Activated T-helper 1 cell treated with anti-CD3 and anti-CD28 coated beads, Interleukin-12 subunit alpha, Interleukin-12 subunit beta, Interleukin-2, Interleukin-4 antibody, amounts not matched to agents 30 ng/mL and 10 ng/mL and 1 ng/mL, durations not matched to agents 14 hours and 24 hours and 36 hours (primary cell): ENCODE results near the gene ORC4. TPM values are rescaled to one million over a fixed set of nuclear protein-coding genes. Genes with fewer than 3 reads are reported as not detected.
"Not testable (repeated sequence)": the region's sequence is repeated elsewhere in the genome, so short reads cannot be mapped to it uniquely, and the experiment has no call there.

ENCODE experiments used
- DNase-seq: peaks from one replicate; pipeline ENCODE4 v3.0.0; 2021; ENCODE audit warnings: low spot score
- H3K27ac Mint-ChIP-seq: one replicate; pipeline ENCODE4 v1.8.0; 2021; ENCODE audit warnings: mild to moderate bottlenecking, mixed read lengths
- H3K27me3 Mint-ChIP-seq: one replicate; pipeline ENCODE4 v1.8.0; 2022; ENCODE audit warnings: mild to moderate bottlenecking, moderate library complexity, mixed read lengths; ENCODE audit not compliant: insufficient read depth
- H3K36me3 Mint-ChIP-seq: one replicate; pipeline ENCODE4 v1.8.0; 2021; ENCODE audit warnings: low read depth, mixed read lengths
- H3K4me1 Mint-ChIP-seq: one replicate; pipeline ENCODE4 v1.8.0; 2021; ENCODE audit warnings: low read depth, mixed read lengths
- H3K4me3 Mint-ChIP-seq: one replicate; pipeline ENCODE4 v1.8.0; 2021; ENCODE audit warnings: mild to moderate bottlenecking, moderate library complexity, mixed read lengths
- H3K9me3 Mint-ChIP-seq: one replicate; pipeline ENCODE4 v1.8.0; 2021; ENCODE audit warnings: mixed read lengths
- intact Hi-C: fragments of 100-400 bp; cut with micrococcal nuclease; formaldehyde crosslinking; loops from one replicate; pipeline ENCODE4 v1.15.1; 2024
- total RNA-seq: library from RNA; stranded (reverse); gene quantifications from 2 replicates; pipeline ENCODE4 v1.2.3, GENCODE V29; 2022

The ORC4 gene
- total RNA-seq, 1 donor from 2014 or later = 29.2 TPM

- Mint-ChIP-seq H3K27ac (no peak overlapping the region), H3K36me3 (peaks cover 19% of the 10 kb centered on the region), H3K4me1 (no peaks in the 10 kb centered on the region), H3K27me3 (no peaks in the 10 kb centered on the region), H3K4me3 (no peak overlapping the region), H3K9me3 (peaks cover 47% of the 10 kb centered on the region)
- no peak for DNase-seq
- intact Hi-C loops = no loop called here
Observed at GRCh38 chr2:148006249-148007007, 14.1 kb downstream of the ORC4 start.

- H3K27ac Mint-ChIP-seq, H3K4me1 Mint-ChIP-seq, H3K4me3 Mint-ChIP-seq, H3K27me3 Mint-ChIP-seq, DNase-seq, intact Hi-C loops: not testable (repeated sequence)
- peaks cover 30% of the 10 kb centered on the region for H3K9me3 Mint-ChIP-seq
- H3K36me3 Mint-ChIP-seq = peaks cover 15% of the 10 kb centered on the region
Observed at GRCh38 chr2:148002420-148002819, 18.1 kb downstream of the ORC4 start.

GRCh38 chr2:148000095-148000494 is 20.4 kb downstream of the ORC4 start:
- H3K4me3 Mint-ChIP-seq = no peak overlapping the region
- intact Hi-C loops = no loop called here
- H3K4me1 Mint-ChIP-seq = peaks cover 8% of the 10 kb centered on the region
- DNase-seq = no peak
- H3K27me3 Mint-ChIP-seq = no peaks in the 10 kb centered on the region
- peaks cover 39% of the 10 kb centered on the region for H3K9me3 Mint-ChIP-seq
- peaks cover 24% of the 10 kb centered on the region for H3K36me3 Mint-ChIP-seq
- H3K27ac Mint-ChIP-seq = no peak overlapping the region

- no peaks in the 10 kb centered on the region for H3K27me3 Mint-ChIP-seq
- peaks cover 8% of the 10 kb centered on the region for H3K4me1 Mint-ChIP-seq
- intact Hi-C loops = no loop called here
- peaks cover 24% of the 10 kb centered on the region for H3K36me3 Mint-ChIP-seq
- DNase-seq = no peak
- no peak overlapping the region for H3K4me3 Mint-ChIP-seq
- no peak overlapping the region for H3K27ac Mint-ChIP-seq
- peaks cover 33% of the 10 kb centered on the region for H3K9me3 Mint-ChIP-seq
Observed at GRCh38 chr2:147999126-147999525, 21.4 kb downstream of the ORC4 start.

- Mint-ChIP-seq H3K4me3 (no peak overlapping the region), H3K4me1 (peaks cover 8% of the 10 kb centered on the region), H3K27ac (no peak overlapping the region), H3K9me3 (peaks cover 24% of the 10 kb centered on the region), H3K36me3 (peaks cover 22% of the 10 kb centered on the region), H3K27me3 (no peaks in the 10 kb centered on the region)
- no peak for DNase-seq
- intact Hi-C loops = no loop called here
Observed at GRCh38 chr2:147998203-147998602, 22.3 kb downstream of the ORC4 start.

GRCh38 chr2:147996828-147997227 is 23.7 kb downstream of the ORC4 start:
- no peak overlapping the region for H3K27ac Mint-ChIP-seq
- peaks cover 14% of the 10 kb centered on the region for H3K4me1 Mint-ChIP-seq
- intact Hi-C loops = no loop called here
- peaks cover 14% of the 10 kb centered on the region for H3K36me3 Mint-ChIP-seq
- H3K27me3 Mint-ChIP-seq = no peaks in the 10 kb centered on the region
- no peak overlapping the region for H3K4me3 Mint-ChIP-seq
- peaks cover 12% of the 10 kb centered on the region for H3K9me3 Mint-ChIP-seq
- DNase-seq = no peak

- H3K4me3 Mint-ChIP-seq, H3K36me3 Mint-ChIP-seq, intact Hi-C loops, H3K9me3 Mint-ChIP-seq, DNase-seq, H3K27me3 Mint-ChIP-seq, H3K27ac Mint-ChIP-seq: not testable (repeated sequence)
- H3K4me1 Mint-ChIP-seq = peaks cover 14% of the 10 kb centered on the region
Observed at GRCh38 chr2:147994965-147995364, 25.6 kb downstream of the ORC4 start.

GRCh38 chr2:147989809-147990403 is 30.6 kb downstream of the ORC4 start:
- no peak overlapping the region for H3K27ac Mint-ChIP-seq
- H3K27me3 Mint-ChIP-seq = no peaks in the 10 kb centered on the region
- H3K36me3 Mint-ChIP-seq = no peaks in the 10 kb centered on the region
- no peak for DNase-seq
- intact Hi-C loops = loop anchor here (1.0 kb wide), 4 partner anchors 211 to 1000 kb away; no protein-coding TSS in a partner anchor
- H3K9me3 Mint-ChIP-seq = no peaks in the 10 kb centered on the region
- H3K4me3 Mint-ChIP-seq = no peak overlapping the region
- H3K4me1 Mint-ChIP-seq = peaks cover 6% of the 10 kb centered on the region

- no peaks in the 10 kb centered on the region for H3K9me3 Mint-ChIP-seq
- H3K36me3 Mint-ChIP-seq = no peaks in the 10 kb centered on the region
- no peak for DNase-seq
- peaks cover 6% of the 10 kb centered on the region for H3K4me1 Mint-ChIP-seq
- H3K27ac Mint-ChIP-seq = no peak overlapping the region
- H3K27me3 Mint-ChIP-seq = no peaks in the 10 kb centered on the region
- intact Hi-C loops = loop anchor here (1.0 kb wide), 2 partner anchors 212 to 1001 kb away; no protein-coding TSS in a partner anchor
- no peak overlapping the region for H3K4me3 Mint-ChIP-seq
Observed at GRCh38 chr2:147989102-147989501, 31.4 kb downstream of the ORC4 start.

- no peaks in the 10 kb centered on the region for H3K27me3 Mint-ChIP-seq
- H3K4me1 Mint-ChIP-seq = peaks cover 13% of the 10 kb centered on the region
- peaks cover 4% of the 10 kb centered on the region for H3K36me3 Mint-ChIP-seq
- no peak overlapping the region for H3K27ac Mint-ChIP-seq
- no peaks in the 10 kb centered on the region for H3K9me3 Mint-ChIP-seq
- intact Hi-C loops = no loop called here
- no peak overlapping the region for H3K4me3 Mint-ChIP-seq
- DNase-seq = no peak
Observed at GRCh38 chr2:147980940-147981528, 39.5 kb downstream of the ORC4 start.

- no peaks in the 10 kb centered on the region for H3K27me3 Mint-ChIP-seq
- intact Hi-C loops = no loop called here
- H3K9me3 Mint-ChIP-seq = no peaks in the 10 kb centered on the region
- peaks cover 13% of the 10 kb centered on the region for H3K4me1 Mint-ChIP-seq
- H3K36me3 Mint-ChIP-seq = peaks cover 7% of the 10 kb centered on the region
- no peak overlapping the region for H3K27ac Mint-ChIP-seq
- no peak overlapping the region for H3K4me3 Mint-ChIP-seq
- DNase-seq = no peak
Observed at GRCh38 chr2:147977679-147978078, 42.9 kb downstream of the ORC4 start.

- Mint-ChIP-seq H3K4me3 (no peak overlapping the region), H3K36me3 (peaks cover 8% of the 10 kb centered on the region), H3K27me3 (no peaks in the 10 kb centered on the region), H3K4me1 (peaks cover 9% of the 10 kb centered on the region), H3K27ac (no peak overlapping the region), H3K9me3 (no peaks in the 10 kb centered on the region)
- intact Hi-C loops = no loop called here
- no peak for DNase-seq
Observed at GRCh38 chr2:147976102-147976501, 44.4 kb downstream of the ORC4 start.

GRCh38 chr2:147968571-147968970 is 52.0 kb downstream of the ORC4 start:
- DNase-seq = no peak
- Mint-ChIP-seq H3K4me3 (no peak overlapping the region), H3K36me3 (peaks cover 45% of the 10 kb centered on the region), H3K27ac (no peak overlapping the region), H3K27me3 (no peaks in the 10 kb centered on the region), H3K4me1 (no peaks in the 10 kb centered on the region), H3K9me3 (peaks cover 34% of the 10 kb centered on the region)
- intact Hi-C loops = no loop called here
